Measurements from ENCODE around the gene DSCAML1.

The DSCAML1 gene

GRCh38 chr11:117438371-117439000, 358.5 kb downstream of the DSCAML1 start:
- DNase-seq = no peak

GRCh38 chr11:117437791-117438130, 359.3 kb downstream of the DSCAML1 start:
- no peak for DNase-seq

- DNase-seq = no peak
These were observed 359.8 kb downstream of the DSCAML1 start for GRCh38 chr11:117437041-117437790.

GRCh38 chr11:117435326-117435725, 361.7 kb downstream of the DSCAML1 start:
- DNase-seq = no peak

- DNase-seq = no peak
These were observed 362.5 kb downstream of the DSCAML1 start for GRCh38 chr11:117434481-117434880.

GRCh38 chr11:117433717-117434116, 363.3 kb downstream of the DSCAML1 start:
- DNase-seq = no peak

GRCh38 chr11:117431436-117431835, 365.6 kb downstream of the DSCAML1 start:
- DNase-seq = no peak

GRCh38 chr11:117430293-117430955, 366.6 kb downstream of the DSCAML1 start:
- no peak for DNase-seq

- DNase-seq = no peak
These were observed 368.2 kb downstream of the DSCAML1 start for GRCh38 chr11:117428856-117429229.

GRCh38 chr11:117428186-117428855, 368.7 kb downstream of the DSCAML1 start:
- DNase-seq = no peak

GRCh38 chr11:117427356-117427874, 369.6 kb downstream of the DSCAML1 start:
- no peak for DNase-seq

- DNase-seq = no peak
These were observed 370.1 kb downstream of the DSCAML1 start for GRCh38 chr11:117426941-117427340.

- DNase-seq = peak; percentile 47
These were observed 370.7 kb downstream of the DSCAML1 start for GRCh38 chr11:117426297-117426685.

- DNase-seq = no peak
These were observed 371.2 kb downstream of the DSCAML1 start for GRCh38 chr11:117425679-117426296.

- DNase-seq = no peak
These were observed 372.2 kb downstream of the DSCAML1 start for GRCh38 chr11:117424781-117425180.

GRCh38 chr11:117423046-117423575, 373.9 kb downstream of the DSCAML1 start:
- DNase-seq = no peak

- no peak for DNase-seq
These were observed 375.5 kb downstream of the DSCAML1 start for GRCh38 chr11:117421476-117421875.

- no peak for DNase-seq
These were observed 376.0 kb downstream of the DSCAML1 start for GRCh38 chr11:117421041-117421440.

GRCh38 chr11:117420598-117420997, 376.4 kb downstream of the DSCAML1 start:
- no peak for DNase-seq

GRCh38 chr11:117420143-117420485, 376.9 kb downstream of the DSCAML1 start:
- DNase-seq = no peak

GRCh38 chr11:117419482-117420142, 377.4 kb downstream of the DSCAML1 start:
- no peak for DNase-seq
